Hypothalamus (tissue), 51 donors: Measurements from ENCODE around the gene LGR5.

Source experiments
- DNase-seq, 51 donors: peaks; one replicate each; lab custom pipeline; 2025; lab: John Stamatoyannopoulos, UW

The LGR5 gene

DNA sequence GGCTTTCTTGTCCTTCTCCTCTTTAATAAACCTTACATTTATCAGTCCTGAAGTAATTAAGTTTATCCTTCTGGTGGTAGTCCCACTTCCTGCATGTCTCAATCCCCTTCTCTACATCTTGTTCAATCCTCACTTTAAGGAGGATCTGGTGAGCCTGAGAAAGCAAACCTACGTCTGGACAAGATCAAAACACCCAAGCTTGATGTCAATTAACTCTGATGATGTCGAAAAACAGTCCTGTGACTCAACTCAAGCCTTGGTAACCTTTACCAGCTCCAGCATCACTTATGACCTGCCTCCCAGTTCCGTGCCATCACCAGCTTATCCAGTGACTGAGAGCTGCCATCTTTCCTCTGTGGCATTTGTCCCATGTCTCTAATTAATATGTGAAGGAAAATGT is 144.8 kb downstream of the LGR5 start:
- no peak for DNase-seq

DNA sequence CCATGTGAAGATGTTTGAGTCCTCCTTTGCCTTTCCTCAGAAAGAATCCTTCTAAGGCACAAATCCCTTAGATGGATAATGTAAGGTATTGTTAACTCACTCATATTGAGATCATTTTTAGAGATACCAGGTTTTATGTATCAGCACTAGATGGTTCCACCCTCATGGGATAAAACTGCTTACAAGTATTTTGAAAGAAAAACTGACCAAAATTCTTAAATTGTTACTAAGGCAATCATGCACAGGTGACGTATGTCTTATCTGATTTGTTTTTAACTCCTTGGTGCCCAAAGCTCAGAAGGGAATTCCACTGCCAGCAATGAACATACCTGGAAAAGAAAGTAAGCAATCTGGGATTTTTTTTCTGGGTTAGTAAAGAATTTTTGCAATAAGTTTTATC is 145.6 kb downstream of the LGR5 start:
- no peak for DNase-seq

DNA sequence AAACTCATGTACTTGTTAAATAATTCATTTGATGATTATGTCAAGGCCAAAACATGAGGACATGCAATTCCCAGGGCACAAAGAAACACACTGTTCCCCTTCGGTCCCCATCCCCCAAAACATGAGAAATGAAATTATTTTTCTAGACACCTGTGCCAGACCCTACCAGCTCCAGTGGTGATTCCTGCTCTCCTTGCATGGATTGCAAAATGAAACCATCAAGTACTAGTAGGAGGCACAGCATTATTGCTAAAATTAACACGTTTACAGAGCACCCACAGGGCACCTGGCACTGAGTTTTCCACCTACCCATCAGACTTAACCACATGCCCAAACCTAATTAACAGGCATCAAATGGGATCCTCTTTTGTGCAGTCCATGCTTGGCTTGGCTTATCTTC is 147.4 kb downstream of the LGR5 start:
- no peak for DNase-seq

DNA sequence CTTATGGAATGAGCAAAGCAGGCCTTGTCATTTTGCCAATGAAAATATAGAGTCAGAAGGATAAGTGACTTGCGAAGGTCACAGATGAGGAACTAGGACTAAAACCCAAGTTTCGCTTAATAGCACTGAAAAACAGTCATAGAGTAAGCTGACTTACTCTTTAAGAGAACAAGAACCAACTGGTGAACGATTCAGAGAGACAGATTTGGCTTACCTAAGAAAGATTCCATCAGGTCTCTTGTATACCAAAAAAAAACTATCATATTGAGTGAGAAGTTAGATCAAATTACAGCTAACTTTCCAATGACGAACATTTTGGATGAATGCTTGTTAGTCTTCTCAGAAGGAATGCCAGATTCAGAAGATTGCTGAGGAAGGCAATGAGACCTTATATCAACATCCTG is 149.9 kb downstream of the LGR5 start:
- no peak for DNase-seq

DNA sequence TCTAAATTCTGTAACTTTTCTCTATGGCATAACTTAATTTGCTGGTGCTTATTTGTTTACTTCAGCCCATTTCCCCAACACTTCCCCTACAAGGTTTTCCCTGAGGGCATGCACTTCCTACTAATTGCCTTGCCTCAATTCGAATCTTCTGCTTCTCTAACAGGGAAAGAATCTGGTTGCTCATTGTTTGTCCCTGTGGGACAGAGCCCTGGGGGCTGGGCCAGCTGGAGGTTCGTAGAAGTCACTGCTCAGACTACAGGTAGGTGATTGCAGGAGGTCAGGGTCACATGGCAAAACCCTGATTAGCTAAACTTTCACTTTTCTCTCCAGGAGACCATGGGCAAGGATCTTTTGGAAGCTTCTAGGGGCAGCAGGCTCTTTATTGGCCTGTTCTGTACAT is 152.0 kb downstream of the LGR5 start:
- DNase-seq, result no peak

DNA sequence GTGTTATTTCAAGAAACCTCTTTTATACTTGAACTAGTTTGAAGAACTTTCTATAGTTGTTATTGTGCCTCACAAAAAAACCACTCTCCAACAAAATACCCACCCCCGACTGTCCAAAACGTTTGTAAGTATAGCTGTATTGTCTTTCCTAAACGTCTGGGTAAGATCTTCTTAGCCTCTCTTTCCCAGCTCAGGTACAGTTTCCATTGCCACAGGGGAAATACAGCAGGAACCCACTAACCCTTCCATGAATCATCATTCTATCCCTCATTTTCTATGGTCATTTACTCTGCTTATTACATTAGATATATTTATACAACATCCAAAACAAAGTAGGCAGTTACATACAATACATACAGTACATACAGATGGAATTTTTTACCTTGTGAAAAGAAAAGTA is 153.2 kb downstream of the LGR5 start:
- DNase-seq, result no peak

DNA sequence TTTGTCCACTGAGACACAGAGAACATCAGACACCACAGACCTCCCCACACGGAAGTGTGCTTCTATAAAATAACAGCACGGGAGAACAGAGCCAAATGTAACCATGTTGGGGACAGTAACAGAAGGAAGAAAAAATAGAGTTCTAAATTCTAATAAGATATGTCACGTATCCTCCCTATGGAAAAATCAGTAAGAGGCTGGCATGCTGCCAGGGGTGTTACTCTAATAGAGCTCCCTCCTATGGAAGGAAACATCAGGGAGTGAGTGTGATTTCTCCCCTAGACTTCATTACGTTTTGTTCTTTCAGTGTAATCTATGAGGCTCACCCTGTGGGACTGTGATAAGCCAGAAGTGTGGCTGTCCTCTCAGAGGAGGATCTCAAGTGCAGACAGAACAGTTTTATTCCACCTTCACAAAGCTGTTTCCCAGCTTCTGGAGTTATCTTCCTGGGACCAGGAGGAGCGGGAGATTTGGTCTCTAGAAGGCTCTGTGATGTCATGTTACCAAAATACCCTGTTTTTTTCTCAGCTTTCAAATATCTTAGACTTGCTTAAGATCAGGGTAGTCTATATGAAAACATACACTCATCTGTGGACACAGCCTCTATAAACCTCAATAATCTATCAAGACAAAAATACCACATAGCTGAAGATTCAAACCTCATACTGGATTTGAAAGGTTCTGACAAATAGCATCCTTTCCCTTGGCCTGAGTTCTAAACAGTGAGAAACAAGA is 154.8 kb downstream of the LGR5 start:
- peak in 1 of 51 donors; percentile 3 for DNase-seq

DNA sequence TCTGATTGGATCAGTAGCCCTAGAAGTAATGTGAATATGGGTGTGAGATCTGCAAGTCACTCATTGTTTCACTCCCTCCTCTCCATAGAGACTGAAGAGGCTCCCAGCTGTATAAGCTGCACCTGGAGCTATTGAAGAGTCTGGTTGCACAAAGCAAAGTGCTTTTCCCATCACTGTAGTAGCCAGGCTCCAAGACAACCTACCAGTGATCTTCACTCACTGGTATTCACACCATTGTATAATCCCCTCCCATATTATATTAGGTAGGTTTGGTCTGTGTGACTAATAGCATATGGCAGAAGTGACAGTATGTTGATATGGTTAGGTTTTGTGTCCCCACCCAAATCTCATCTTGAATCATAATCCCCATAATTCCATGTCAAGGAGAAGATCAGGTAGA is 159.6 kb downstream of the LGR5 start:
- DNase-seq, result no peak

DNA sequence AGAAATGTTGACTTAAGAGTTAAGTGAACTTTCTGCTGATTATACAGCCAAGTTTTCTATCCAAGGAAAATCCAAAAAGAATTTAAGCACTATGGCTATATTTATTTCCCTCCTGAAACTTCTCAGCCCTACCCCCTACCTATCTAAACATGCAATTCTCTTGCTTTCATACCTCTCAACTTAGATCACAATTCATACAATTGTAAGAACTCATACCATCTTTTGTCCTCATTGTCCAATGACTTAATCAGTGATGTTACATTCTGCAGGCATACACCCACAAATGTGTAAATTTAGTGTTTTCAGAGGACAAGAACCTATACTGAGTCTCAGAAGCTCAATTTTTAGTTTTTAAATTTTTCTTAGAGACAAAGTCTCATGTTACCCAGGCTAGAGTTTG is 161.9 kb downstream of the LGR5 start:
- no peak for DNase-seq

DNA sequence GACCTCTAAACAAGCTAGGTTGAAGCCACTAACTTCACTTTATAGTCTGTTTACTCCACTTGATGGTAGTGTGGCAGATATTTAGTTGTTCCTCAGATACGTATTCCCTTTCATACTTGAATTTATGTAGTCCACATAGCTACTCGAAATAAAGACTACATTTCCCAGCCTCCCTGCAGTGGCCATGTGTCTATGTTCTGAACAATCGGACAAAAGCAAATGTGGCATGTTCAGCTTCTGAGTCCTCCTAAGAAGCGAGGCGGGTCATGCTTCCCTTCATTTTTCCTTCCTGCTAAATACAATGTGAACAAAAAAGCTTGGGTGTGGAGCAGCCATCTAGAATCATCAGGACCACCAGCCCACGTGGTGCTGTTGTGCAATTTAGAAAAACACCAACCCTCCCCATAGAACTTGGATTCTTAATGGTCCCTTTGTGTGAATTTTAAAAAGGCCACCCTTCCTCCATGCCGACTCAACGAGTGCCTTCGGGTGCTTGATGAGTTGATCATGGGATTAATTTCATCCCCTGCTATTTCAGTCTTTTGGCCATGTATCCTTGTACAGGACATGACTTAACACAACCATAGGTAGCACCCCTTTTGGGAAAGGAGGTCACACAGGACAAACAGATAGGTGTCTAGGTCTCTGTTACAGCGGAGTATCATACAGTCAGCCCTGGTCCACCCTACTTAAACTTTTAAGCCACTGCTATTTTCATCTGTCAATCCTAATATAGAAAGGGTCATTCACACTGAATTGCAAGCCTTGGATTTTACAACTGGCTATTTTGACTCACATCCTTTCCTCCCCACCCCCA is 163.4 kb downstream of the LGR5 start:
- peak in 1 of 51 donors; percentile 1 for DNase-seq

DNA sequence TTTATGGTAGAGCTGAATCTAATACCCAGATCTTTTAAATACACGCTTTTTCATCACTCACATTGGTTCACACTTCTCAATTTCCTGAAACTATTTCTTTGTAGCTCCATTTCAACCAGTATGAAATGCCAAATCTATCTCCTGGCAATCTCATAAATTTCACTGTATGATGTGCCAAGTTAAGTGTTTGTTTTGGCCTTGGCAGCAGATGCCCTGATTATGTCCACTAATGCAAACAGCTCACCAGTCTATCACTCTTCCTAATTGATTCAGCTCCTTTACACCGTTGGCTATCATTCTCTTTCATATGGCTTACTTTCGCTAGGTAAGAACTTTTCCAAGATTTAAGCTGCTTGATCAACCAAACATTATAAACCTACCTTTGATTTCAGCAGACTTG is 165.4 kb downstream of the LGR5 start:
- no peak for DNase-seq

DNA sequence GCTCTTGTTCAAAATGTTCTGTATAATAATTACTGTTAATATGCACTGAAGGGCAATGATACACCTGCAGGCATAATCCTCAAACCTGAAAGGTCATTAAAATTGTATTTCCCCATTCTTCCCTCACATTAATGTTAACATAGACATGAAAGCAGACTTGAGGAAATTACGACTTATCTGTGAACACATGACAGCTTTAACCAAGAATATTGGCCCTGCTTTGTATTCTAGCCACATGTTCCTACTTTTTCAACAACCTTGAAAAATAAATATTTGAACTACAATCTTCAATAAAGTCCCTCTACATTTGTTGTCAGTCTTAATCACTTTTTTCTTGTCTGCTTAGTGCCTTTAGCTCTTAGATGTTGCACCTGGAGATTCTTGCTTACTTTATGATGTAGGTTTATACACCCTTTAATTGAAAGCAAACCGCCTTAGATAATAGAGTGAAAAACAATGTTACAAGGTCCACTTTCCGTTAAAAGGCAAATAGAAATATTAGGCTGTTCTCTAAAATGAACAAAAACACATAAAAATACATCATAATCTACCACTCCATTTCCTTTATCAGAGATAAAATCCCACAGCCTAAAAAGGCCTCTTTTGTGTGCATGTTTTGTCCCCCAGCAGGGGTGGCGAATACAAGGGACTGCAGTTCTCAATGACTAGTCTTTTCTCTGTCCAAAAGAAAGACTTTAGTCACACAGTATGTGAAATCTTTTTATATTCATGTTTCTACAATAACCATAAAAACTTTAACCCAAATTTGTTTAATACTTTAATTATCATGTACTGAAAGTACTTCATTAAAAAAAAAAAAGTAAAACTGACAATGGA is 168.1 kb downstream of the LGR5 start:
- peak in 11 of 51 donors; percentile 2 to 29 (median 6) for DNase-seq

DNA sequence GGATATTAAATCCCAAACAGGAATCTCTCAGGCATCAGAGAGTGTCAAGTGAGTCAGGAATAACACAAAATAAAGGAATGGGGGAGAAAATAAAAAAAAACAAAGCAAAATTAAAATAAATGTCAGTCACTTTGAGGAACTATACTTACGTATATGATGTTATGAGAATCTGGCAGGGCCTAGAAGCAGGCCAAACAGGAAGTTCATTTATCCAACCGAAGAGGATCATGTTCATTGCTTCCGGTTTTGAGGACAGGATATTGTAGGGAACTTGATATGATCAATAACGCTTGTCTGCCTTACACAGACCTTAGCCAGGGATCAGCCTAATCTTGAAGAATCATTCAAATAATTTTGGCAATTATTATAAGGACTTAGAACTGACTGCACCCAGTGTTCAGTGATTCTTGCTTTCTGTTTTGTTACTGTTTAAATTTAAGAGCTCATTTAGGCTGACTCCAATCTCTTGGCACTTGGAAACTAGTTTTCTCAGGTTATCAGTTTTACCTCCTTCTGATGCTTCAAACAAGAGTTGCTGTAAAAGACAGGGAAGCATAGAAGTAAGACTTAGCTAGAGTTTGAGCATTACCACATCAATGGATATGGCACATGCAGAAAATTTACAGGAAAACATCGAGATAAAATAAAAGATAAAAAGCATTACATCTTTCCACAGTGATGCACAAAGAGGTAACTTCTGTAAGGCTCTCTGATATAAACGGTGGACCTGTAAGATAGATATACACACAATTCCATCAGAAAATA is 170.6 kb downstream of the LGR5 start:
- no peak for DNase-seq

DNA sequence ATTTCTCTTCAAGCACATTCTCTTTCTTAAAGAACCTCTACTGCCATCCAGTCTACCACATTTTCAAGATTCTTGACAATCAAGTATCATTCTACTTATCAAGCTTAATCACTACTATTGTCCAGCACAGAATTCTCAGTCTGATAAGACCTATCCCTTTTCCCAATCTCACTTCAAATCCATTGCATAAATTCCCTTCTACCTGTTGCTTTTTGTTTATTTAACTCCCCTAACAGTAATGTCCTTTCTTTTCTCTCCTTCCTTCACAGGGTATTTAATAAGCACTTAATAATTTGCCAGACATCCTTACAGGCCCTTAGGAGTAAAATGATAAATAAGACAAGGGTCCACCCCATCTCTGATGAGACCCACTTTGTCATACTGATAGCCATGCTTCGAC is 182.3 kb downstream of the LGR5 start:
- no peak for DNase-seq

DNA sequence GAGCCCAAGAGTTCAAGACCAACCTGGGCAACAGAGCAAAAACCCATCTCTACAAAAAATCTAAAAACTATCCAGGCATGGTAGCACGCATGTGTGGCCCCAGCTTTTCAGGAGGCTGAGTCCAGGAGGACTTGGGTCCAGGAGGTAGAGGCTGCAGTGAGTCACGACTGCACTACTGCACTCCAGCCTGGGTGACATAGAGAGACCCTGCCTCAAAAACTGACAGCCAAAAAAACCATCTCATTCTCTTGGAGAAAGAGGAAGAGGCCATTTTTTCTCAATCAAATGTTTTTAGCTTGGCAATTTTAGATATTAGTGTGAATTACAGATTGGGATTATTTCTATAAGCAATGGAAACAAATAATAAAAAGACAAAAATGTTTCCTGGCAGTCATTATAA is 185.9 kb downstream of the LGR5 start:
- no peak for DNase-seq

DNA sequence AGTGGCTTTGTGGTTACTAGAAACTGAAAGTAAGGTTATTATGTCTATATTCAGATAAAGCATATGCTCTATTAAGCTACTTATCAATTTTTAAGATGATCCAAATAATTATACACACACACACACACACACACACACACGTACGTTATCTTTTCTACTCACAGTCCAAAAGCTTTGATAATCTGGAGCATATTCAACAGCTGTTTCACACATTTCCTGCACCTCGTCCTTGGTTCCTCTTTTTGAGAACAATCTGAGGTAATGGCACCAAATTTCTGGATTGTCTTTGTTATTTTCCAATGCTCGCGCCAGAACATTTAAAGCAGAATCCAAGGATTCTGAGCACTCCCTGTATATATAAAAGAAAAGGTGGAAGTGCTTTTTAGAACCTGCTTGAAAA is 186.5 kb downstream of the LGR5 start:
- no peak for DNase-seq

DNA sequence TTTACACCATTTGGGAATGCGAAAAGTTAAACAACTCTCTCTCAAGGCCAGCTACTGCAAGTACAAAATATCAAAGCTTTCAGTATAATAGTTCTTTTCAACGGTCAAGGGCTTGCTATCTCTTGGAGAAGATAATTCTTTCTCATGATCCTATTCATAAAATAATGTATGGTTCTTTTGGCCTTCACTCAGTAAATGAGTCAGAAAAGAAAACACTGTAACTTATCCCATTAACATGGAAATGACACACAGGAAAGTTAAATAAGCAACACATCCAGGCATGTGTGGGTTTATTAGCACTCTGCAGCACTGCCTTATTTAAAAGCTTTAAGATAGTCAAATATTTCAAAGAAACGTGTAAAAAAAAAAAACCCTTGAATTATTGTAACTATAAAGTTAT is 187.2 kb downstream of the LGR5 start:
- DNase-seq, result no peak

DNA sequence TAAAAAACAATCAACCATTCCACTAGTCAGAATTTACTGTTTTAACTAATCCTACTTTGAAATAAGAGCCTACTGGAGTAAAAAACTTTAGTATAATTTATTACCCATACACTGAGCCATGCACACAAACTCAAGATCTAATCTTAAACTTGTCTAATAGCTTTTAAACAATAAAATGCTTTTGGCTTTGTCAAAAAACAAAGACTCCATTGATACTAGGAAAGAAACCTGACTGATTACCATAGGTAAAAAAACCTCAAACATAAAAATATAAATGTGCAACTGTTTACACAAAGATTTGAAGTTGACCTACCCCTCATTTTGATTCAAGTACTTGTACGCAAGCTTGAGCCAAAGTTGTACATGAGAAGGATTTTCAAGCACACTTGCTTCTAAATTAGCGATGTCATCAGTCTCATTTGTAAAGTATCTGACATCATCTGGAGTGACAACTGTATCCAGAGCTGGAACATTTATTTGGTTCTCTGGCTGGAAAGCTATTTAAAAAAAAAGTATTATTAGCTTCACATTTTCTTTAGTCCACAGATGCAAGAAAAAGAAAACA is 187.9 kb downstream of the LGR5 start:
- no peak for DNase-seq
